DND-41 (cell line): ENCODE measurements around the gene SMAP2.

Experiments used
- EZH2 ChIP-seq: IDR thresholded peaks from 3 replicates; pipeline ENCODE4 v1.6.1; 2012; ENCODE audit warnings: borderline replicate concordance, low read depth, mild to moderate bottlenecking, moderate library complexity, low read length, inconsistent platforms; ENCODE audit not compliant: severe bottlenecking
- TF ChIP-seq, protein P1 (sequence below): IDR thresholded peaks from 2 replicates; pipeline ENCODE4 v1.5.1; 2012; ENCODE audit warnings: borderline replicate concordance, low read length, moderate library complexity, mild to moderate bottlenecking; ENCODE audit not compliant: poor library complexity, severe bottlenecking; ENCODE audit errors: extremely low read depth

DNA sequence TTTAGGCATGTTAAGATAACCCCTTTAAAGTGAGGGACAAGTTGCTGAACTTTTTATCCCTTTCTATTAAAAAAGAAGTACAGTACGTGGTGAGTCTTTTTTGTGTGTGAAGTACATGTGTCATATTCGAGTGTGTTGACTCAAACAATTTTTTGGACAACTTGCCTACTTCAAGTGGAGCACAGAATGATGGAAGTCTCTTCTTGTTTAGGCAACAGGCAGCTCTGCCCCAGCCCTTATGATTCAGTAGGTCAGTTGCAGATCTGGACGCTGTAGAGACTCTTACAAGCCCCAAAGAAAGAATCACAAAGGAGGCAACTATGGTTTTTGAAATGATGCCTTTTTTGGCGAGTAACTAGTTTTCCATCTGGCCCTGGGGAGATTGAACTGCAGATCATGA, 62.3 kb downstream of the SMAP2 start:
- TF ChIP-seq, protein P1, sequence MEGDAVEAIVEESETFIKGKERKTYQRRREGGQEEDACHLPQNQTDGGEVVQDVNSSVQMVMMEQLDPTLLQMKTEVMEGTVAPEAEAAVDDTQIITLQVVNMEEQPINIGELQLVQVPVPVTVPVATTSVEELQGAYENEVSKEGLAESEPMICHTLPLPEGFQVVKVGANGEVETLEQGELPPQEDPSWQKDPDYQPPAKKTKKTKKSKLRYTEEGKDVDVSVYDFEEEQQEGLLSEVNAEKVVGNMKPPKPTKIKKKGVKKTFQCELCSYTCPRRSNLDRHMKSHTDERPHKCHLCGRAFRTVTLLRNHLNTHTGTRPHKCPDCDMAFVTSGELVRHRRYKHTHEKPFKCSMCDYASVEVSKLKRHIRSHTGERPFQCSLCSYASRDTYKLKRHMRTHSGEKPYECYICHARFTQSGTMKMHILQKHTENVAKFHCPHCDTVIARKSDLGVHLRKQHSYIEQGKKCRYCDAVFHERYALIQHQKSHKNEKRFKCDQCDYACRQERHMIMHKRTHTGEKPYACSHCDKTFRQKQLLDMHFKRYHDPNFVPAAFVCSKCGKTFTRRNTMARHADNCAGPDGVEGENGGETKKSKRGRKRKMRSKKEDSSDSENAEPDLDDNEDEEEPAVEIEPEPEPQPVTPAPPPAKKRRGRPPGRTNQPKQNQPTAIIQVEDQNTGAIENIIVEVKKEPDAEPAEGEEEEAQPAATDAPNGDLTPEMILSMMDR: no peak
- no peak for TF ChIP-seq EZH2
